NB4 (cell line): Measurements from ENCODE around the gene FSHB.

Source experiments
- CTCF ChIP-seq: IDR thresholded peaks from one replicate; pipeline ENCODE4 v1.5.1; 2012; ENCODE audit warnings: low read depth, low read length
- MAX ChIP-seq: IDR thresholded peaks from 2 replicates; pipeline ENCODE4 v1.6.1; 2011; ENCODE audit warnings: low read depth, low read length
- MYC ChIP-seq: IDR thresholded peaks from 2 replicates; pipeline ENCODE4 v1.6.1; 2011; ENCODE audit warnings: low read depth, low read length
- POLR2A ChIP-seq: IDR thresholded peaks from 2 replicates; pipeline ENCODE4 v1.6.1; 2011; ENCODE audit warnings: mild to moderate bottlenecking; ENCODE audit not compliant: insufficient read length; ENCODE audit errors: extremely low read depth

GRCh38 chr11:30210357-30210756, 20.5 kb upstream of the FSHB start:
- TF ChIP-seq CTCF (no peak), POLR2A (no peak), MAX (no peak), MYC (no peak)
